Smooth muscle cell (in vitro differentiated cells): ENCODE results near the gene DNAH14. TPM values are rescaled to one million over a fixed set of nuclear protein-coding genes. Genes with fewer than 3 reads are reported as not detected.

Experiments
- DNase-seq: peaks from one replicate; lab custom pipeline; 2025; ENCODE audit not compliant: unreplicated experiment; lab: John Stamatoyannopoulos, UW
- H2AFZ ChIP-seq: fragments of 200-600 bp; sonication (generic); 2 replicates; pipeline ENCODE4 v1.6.0; 2016; ENCODE audit warnings: antibody characterized with exemption, low read depth, mild to moderate bottlenecking
- H3F3A ChIP-seq: fragments of 200-600 bp; sonication (generic); 2 replicates; pipeline ENCODE4 v1.6.0; 2017; ENCODE audit warnings: antibody characterized with exemption, low read depth
- H3K27ac ChIP-seq: fragments of 200-600 bp; sonication (generic); 2 replicates; pipeline ENCODE4 v1.5.1; 2016; ENCODE audit warnings: low read depth, mild to moderate bottlenecking
- H3K27me3 ChIP-seq: fragments of 200-600 bp; sonication (generic); 2 replicates; pipeline ENCODE4 v1.6.1; 2016; ENCODE audit warnings: low read depth, mild to moderate bottlenecking
- H3K36me3 ChIP-seq: fragments of 200-600 bp; sonication (generic); 2 replicates; pipeline ENCODE4 v1.5.1; 2016; ENCODE audit warnings: low read depth
- H3K4me1 ChIP-seq: fragments of 200-600 bp; sonication (generic); 2 replicates; pipeline ENCODE4 v1.5.1; 2016; ENCODE audit warnings: low read depth
- H3K4me2 ChIP-seq: fragments of 200-600 bp; sonication (generic); 2 replicates; pipeline ENCODE4 v1.6.0; 2016; ENCODE audit warnings: mild to moderate bottlenecking
- H3K4me3 ChIP-seq: fragments of 200-600 bp; sonication (generic); 2 replicates; pipeline ENCODE4 v1.5.1; 2016; ENCODE audit warnings: mild to moderate bottlenecking
- H3K79me2 ChIP-seq: fragments of 200-600 bp; sonication (generic); 2 replicates; pipeline ENCODE4 v1.6.0; 2016; ENCODE audit warnings: low read depth, mild to moderate bottlenecking
- H3K9ac ChIP-seq: fragments of 200-600 bp; sonication (generic); 2 replicates; pipeline ENCODE4 v1.6.0; 2016; ENCODE audit warnings: low read depth
- H3K9me3 ChIP-seq: fragments of 200-600 bp; sonication (generic); replicated peaks from 2 replicates; pipeline ENCODE4 v1.5.1; 2016; ENCODE audit warnings: low read depth
- H4K20me1 ChIP-seq: fragments of 200-600 bp; sonication (generic); 2 replicates; pipeline ENCODE4 v1.6.0; 2016; ENCODE audit warnings: low read depth
- CTCF ChIP-seq: fragments of 200-600 bp; sonication (generic); IDR thresholded peaks from 2 replicates; pipeline ENCODE4 v1.5.1; 2017; ENCODE audit warnings: borderline replicate concordance, mild to moderate bottlenecking, antibody characterized with exemption; ENCODE audit not compliant: insufficient read depth, poor library complexity, severe bottlenecking
- WGBS: methylation state at CpG from one replicate; pipeline ENCODE4 v1.1.7; 2016; ENCODE audit warnings: low lambda C conversion rate; 5-methylcytosine and 5-hydroxymethylcytosine counted together
- polyA plus RNA-seq: library from polyadenylated mRNA; unstranded; fragments of >200 nt; fragmentation: Nextera tagmentation; extraction: Ambion mirVana; gene quantifications from 2 replicates; pipeline ENCODE4 v1.2.1, GENCODE V29; 2016
- total RNA-seq: library from RNA; depleted of rRNA; stranded (reverse); fragments of >200 nt; gene quantifications from 2 replicates; pipeline ENCODE4 v1.2.3, GENCODE V29; 2014

The DNAH14 gene
- total and polyA plus RNA-seq, 2 experiments from 2014 or later: 9.4 to 44.0 TPM

- no peaks in the 10 kb centered on the region for H4K20me1 ChIP-seq
- no peak for TF ChIP-seq CTCF
- H3K27ac ChIP-seq: no peak overlapping the region
These were observed 181.5 kb downstream of the DNAH14 start for GRCh38 chr1:225111000-225111399.

GRCh38 chr1:225113265-225113664 lies 183.8 kb downstream of the DNAH14 start:
- H4K20me1 ChIP-seq: no peaks in the 10 kb centered on the region
- H3K27ac ChIP-seq: no peak overlapping the region
- H3K27me3 ChIP-seq: no peaks in the 10 kb centered on the region
- 100% methylated on average over 1 of the region's 1 CpG for WGBS
- TF ChIP-seq CTCF: no peak
- no peak overlapping the region for H2AFZ ChIP-seq
- H3K4me3 ChIP-seq: no peak overlapping the region
- H3F3A ChIP-seq: no peaks in the 10 kb centered on the region
- no peaks in the 10 kb centered on the region for H3K9me3 ChIP-seq
- no peaks in the 10 kb centered on the region for H3K4me1 ChIP-seq
- DNase-seq: no peak
- H3K4me2 ChIP-seq: no peak overlapping the region
- no peaks in the 10 kb centered on the region for H3K36me3 ChIP-seq
- no peaks in the 10 kb centered on the region for H3K79me2 ChIP-seq
- H3K9ac ChIP-seq: no peak overlapping the region

More at GRCh38 chr1:225111000-225111399, 181.5 kb downstream of the DNAH14 start:
- H3K4me1 ChIP-seq: no peaks in the 10 kb centered on the region
- no peak overlapping the region for H2AFZ ChIP-seq
- H3K9me3 ChIP-seq: no peaks in the 10 kb centered on the region
- no peak overlapping the region for H3K4me2 ChIP-seq
- H3K79me2 ChIP-seq: no peaks in the 10 kb centered on the region
- no peak overlapping the region for H3K4me3 ChIP-seq
- H3K27me3 ChIP-seq: no peaks in the 10 kb centered on the region
- DNase-seq: no peak
- H3K36me3 ChIP-seq: no peaks in the 10 kb centered on the region
- no peaks in the 10 kb centered on the region for H3F3A ChIP-seq
- H3K9ac ChIP-seq: no peak overlapping the region

- 90% methylated on average over 1 of the region's 1 CpG for WGBS
- no peaks in the 10 kb centered on the region for H3K36me3 ChIP-seq
- no peak overlapping the region for H2AFZ ChIP-seq
- H3K4me2 ChIP-seq: no peak overlapping the region
- no peak for DNase-seq
- no peaks in the 10 kb centered on the region for H4K20me1 ChIP-seq
- H3K4me1 ChIP-seq: no peaks in the 10 kb centered on the region
- no peaks in the 10 kb centered on the region for H3K27me3 ChIP-seq
- no peaks in the 10 kb centered on the region for H3K79me2 ChIP-seq
- H3K9ac ChIP-seq: no peak overlapping the region
- no peaks in the 10 kb centered on the region for H3F3A ChIP-seq
- no peak overlapping the region for H3K27ac ChIP-seq
- H3K4me3 ChIP-seq: no peak overlapping the region
- no peaks in the 10 kb centered on the region for H3K9me3 ChIP-seq
- no peak for TF ChIP-seq CTCF
These were observed 185.0 kb downstream of the DNAH14 start for GRCh38 chr1:225114354-225114990.

GRCh38 chr1:225119307-225119706 lies 189.8 kb downstream of the DNAH14 start:
- H3K27ac ChIP-seq: no peak overlapping the region
- 53% methylated on average over 3 of the region's 3 CpGs for WGBS
- H3K9me3 ChIP-seq: no peaks in the 10 kb centered on the region
- H3K4me3 ChIP-seq: no peak overlapping the region
- H3K79me2 ChIP-seq: no peaks in the 10 kb centered on the region
- H3K36me3 ChIP-seq: no peaks in the 10 kb centered on the region
- no peak overlapping the region for H3K9ac ChIP-seq
- no peak overlapping the region for H3K4me2 ChIP-seq
- H3K4me1 ChIP-seq: no peaks in the 10 kb centered on the region
- no peaks in the 10 kb centered on the region for H3K27me3 ChIP-seq
- no peak for TF ChIP-seq CTCF
- H4K20me1 ChIP-seq: no peaks in the 10 kb centered on the region
- H2AFZ ChIP-seq: no peak overlapping the region
- H3F3A ChIP-seq: no peaks in the 10 kb centered on the region
- DNase-seq: no peak
